ENCODE data around the gene SLC2A6. TPM values are rescaled to one million over a fixed set of nuclear protein-coding genes. Genes with fewer than 3 reads are reported as not detected.
A peak's percentile ranks its signal among the peaks of the same experiment; 100 is the strongest.

The SLC2A6 gene
- total RNA-seq, 2 donors from 2014 or later: 4.6 to 8.8 TPM

DNA sequence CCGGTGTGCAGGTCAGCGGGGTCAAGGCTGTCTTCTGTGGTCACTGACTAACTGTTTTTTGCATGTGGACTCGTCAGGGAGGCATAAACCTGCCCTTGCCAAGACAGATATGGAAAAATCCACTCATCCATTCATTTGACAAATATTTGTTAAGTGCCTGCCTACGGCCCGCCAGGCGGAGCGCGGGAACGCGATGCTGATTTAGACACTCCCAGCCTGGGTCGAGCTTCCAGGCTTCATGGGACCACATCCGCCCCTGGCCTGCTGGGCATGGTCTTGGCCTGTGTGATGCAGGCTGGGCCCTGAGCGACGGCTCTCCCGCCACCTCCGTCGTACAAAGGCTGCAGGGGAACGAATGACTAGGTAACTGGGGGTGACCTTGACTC, 27.7 kb upstream of the SLC2A6 start:
- Histone ChIP-seq H3K4me3 (no peak overlapping the region), H3K27ac (no peak overlapping the region), H3K4me1 (ENCODE audit: control insufficient read depth in 1 of 2, low read depth in 2 of 2) (peaks cover 9 to 28% of the 10 kb centered on the region in 2 donors), H3K36me3 (no peaks in the 10 kb centered on the region), H3K27me3 (replicated peaks; ENCODE audit: insufficient read depth) (no peaks in the 10 kb centered on the region), H3K9me3 (peaks cover 7% of the 10 kb centered on the region)
- ATAC-seq (ENCODE audit: insufficient number of reproducible peaks, low FRiP score, low read depth): no peak
- DNase-seq (ENCODE audit: low spot score): no peak
- TF ChIP-seq, protein P1, sequence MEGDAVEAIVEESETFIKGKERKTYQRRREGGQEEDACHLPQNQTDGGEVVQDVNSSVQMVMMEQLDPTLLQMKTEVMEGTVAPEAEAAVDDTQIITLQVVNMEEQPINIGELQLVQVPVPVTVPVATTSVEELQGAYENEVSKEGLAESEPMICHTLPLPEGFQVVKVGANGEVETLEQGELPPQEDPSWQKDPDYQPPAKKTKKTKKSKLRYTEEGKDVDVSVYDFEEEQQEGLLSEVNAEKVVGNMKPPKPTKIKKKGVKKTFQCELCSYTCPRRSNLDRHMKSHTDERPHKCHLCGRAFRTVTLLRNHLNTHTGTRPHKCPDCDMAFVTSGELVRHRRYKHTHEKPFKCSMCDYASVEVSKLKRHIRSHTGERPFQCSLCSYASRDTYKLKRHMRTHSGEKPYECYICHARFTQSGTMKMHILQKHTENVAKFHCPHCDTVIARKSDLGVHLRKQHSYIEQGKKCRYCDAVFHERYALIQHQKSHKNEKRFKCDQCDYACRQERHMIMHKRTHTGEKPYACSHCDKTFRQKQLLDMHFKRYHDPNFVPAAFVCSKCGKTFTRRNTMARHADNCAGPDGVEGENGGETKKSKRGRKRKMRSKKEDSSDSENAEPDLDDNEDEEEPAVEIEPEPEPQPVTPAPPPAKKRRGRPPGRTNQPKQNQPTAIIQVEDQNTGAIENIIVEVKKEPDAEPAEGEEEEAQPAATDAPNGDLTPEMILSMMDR (IDR thresholded peaks at IDR 0.05): no peak

DNA sequence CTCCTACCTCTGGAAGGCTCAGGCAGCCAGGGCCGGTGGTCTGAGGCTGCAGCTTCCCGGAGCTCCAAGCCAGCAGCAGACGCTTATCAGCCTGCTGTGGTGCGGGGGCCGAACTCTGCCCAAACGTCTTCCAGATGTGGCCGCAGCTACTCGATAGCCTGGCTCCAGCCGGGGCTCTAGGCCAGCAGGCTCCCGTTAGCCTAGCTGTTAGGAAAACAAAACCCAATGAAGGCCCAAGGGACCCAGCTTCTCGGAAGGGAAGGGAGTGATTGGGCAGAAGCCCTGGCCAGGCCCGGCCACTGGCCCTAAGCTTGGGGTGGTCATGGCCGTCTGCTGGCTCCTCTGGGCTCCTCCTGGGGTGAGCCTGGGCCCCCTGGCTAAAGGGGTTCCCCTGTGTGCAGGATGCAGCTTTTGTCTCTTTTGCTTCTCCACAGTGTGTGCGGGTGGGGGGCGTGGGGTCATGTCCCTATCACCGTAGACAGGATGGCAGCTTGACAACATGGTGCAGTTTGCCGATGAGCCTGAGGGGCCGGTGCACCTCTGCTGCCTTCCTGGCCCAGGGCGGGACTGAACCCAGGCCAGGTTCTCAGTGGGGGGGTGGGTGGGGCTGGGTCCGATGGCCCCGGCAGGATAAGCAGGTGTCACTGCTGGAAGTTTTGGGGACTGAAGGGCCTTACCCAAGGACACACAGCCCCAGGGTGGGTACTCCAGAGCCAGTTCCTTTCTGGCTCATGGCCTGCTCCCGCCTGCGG, 27.2 kb upstream of the SLC2A6 start:
- TF ChIP-seq, protein P1 (IDR thresholded peaks at IDR 0.05): no peak
- Histone ChIP-seq H3K4me1 (ENCODE audit: control insufficient read depth in 1 of 2, low read depth in 2 of 2) (peaks cover 9 to 28% of the 10 kb centered on the region in 2 donors), H3K27me3 (replicated peaks; ENCODE audit: insufficient read depth) (no peaks in the 10 kb centered on the region), H3K36me3 (no peaks in the 10 kb centered on the region), H3K9me3 (peaks cover 10% of the 10 kb centered on the region), H3K4me3 (no peak overlapping the region), H3K27ac (peak overlapping the region in 1 of 2 donors; percentile 30)
- ATAC-seq (ENCODE audit: insufficient number of reproducible peaks, low FRiP score, low read depth) (no peak), DNase-seq (ENCODE audit: low spot score) (no peak)

DNA sequence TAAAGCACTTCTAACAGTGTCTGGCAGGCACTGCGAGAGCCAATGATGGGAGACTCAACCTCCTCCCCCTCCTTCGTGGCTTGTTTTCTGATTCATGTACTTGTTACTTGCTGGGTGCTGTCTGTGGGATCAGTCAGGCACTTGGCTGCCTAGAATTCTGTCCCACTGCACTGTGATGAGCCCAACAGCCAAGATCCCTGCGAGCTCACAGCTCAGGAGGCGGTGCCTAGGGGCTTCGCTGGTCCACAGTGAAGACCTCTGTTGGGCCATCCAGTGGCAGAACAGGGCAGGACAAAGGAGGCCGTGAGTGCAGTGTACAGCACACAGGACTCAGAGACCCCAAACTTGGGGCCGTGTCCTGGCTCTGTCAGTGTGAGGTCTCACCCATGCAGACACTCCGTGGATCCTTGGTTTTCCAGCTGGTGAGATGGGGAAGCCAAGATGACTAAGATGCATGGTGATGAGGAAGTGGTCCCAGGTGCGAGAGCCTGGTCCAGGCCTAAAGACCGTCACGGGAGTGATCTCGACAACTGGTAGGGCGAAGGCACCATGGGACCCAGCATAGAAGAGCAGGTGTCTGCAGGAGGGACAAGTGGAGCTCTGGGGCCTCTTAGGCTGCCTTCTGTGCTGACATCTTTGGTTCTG, 26.4 kb upstream of the SLC2A6 start:
- Histone ChIP-seq H3K9me3 (peaks cover 10% of the 10 kb centered on the region), H3K4me3 (no peak overlapping the region), H3K27ac (no peak overlapping the region), H3K4me1 (ENCODE audit: control insufficient read depth in 1 of 2, low read depth in 2 of 2) (peaks cover 9 to 28% of the 10 kb centered on the region in 2 donors), H3K36me3 (no peaks in the 10 kb centered on the region), H3K27me3 (replicated peaks; ENCODE audit: insufficient read depth) (no peaks in the 10 kb centered on the region)
- TF ChIP-seq, protein P1 (IDR thresholded peaks at IDR 0.05): no peak
- ATAC-seq (ENCODE audit: insufficient number of reproducible peaks, low FRiP score, low read depth): no peak
- no peak for DNase-seq (ENCODE audit: low spot score)

DNA sequence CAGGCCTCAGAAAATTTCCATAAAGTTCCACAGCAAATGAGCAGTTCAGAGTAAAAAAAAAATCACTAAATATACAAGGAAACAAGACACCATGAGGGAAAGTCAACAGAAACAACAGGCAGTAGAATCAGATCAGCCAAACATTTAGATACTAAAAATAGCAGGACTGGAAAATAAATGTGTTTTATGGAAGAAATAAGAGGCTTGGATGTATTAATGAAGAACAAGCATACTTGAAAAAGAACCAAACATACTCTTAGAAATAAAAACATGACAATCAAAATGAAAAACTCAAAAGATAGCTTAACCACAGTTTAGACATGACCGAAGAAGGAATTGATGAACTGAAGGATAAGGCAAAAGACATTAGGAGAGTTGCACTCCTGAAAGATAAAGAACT, 23.2 kb upstream of the SLC2A6 start:
- ATAC-seq (ENCODE audit: insufficient number of reproducible peaks, low FRiP score, low read depth) (no peak), DNase-seq (ENCODE audit: low spot score) (no peak)
- H3K4me1 ChIP-seq (ENCODE audit: control insufficient read depth in 1 of 2, low read depth in 2 of 2): peaks cover 0 to 17% of the 10 kb centered on the region in 2 donors
- no peaks in the 10 kb centered on the region for H3K36me3 ChIP-seq
- no peak overlapping the region for H3K27ac ChIP-seq
- TF ChIP-seq, protein P1 (IDR thresholded peaks at IDR 0.05): no peak
- H3K4me3 ChIP-seq: no peak overlapping the region
- no peaks in the 10 kb centered on the region for H3K27me3 ChIP-seq (replicated peaks; ENCODE audit: insufficient read depth)
- peaks cover 10% of the 10 kb centered on the region for H3K9me3 ChIP-seq

DNA sequence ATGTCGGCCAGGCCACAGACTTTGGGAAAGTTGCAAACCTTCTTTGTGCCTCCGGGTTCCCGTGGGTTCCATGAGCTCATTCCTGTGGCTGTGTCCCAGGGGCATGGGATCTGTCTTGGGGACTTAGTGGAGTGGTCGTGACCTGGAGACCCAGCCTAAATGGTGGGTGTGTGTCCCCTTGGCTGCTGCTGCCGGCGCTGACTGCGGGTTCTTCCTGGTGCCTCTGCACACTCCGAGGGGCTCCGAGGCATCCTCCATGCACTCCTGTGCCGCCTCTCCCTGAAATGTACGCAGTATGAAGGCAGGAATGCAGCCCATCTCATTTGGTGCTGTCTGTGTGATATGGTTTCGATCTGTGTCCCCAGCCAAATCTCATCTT, 21.0 kb upstream of the SLC2A6 start:
- TF ChIP-seq, protein P1 (IDR thresholded peaks at IDR 0.05): no peak
- ATAC-seq (ENCODE audit: insufficient number of reproducible peaks, low FRiP score, low read depth) (no peak), DNase-seq (ENCODE audit: low spot score) (no peak)
- Histone ChIP-seq H3K9me3 (peaks cover 10% of the 10 kb centered on the region), H3K4me1 (ENCODE audit: control insufficient read depth in 1 of 2, low read depth in 2 of 2) (no peaks in the 10 kb centered on the region), H3K27ac (no peak overlapping the region), H3K36me3 (no peaks in the 10 kb centered on the region), H3K4me3 (no peak overlapping the region), H3K27me3 (replicated peaks; ENCODE audit: insufficient read depth) (no peaks in the 10 kb centered on the region)

Measured in thoracic aorta (tissue), 2 donors.